ENCODE data around the gene CHCHD6. TPM values are rescaled to one million over a fixed set of nuclear protein-coding genes. Genes with fewer than 3 reads are reported as not detected.

CHCHD6 gene
- total RNA-seq, 1 donor from 2014 or later: 30.2 TPM

- no peak overlapping the region for H3K4me3 Mint-ChIP-seq (ENCODE audit: low read depth)
Observed at GRCh38 chr3:126926684-126927400, 222.8 kb downstream of the CHCHD6 start.

GRCh38 chr3:126927401-126927750 lies 223.3 kb downstream of the CHCHD6 start:
- H3K27ac Mint-ChIP-seq: no peak overlapping the region
- no peak overlapping the region for H3K4me3 Mint-ChIP-seq (ENCODE audit: low read depth)
- H3K36me3 Mint-ChIP-seq (ENCODE audit: insufficient read depth): no peaks in the 10 kb centered on the region
- no peaks in the 10 kb centered on the region for H3K9me3 Mint-ChIP-seq (ENCODE audit: low read depth)
- no peak for TF ChIP-seq CTCF (IDR thresholded peaks at IDR 0.05; ENCODE audit: unreplicated experiment)
- H3K4me1 Mint-ChIP-seq (ENCODE audit: low read depth): peaks cover 48% of the 10 kb centered on the region
- H3K27me3 Mint-ChIP-seq: peaks cover 10% of the 10 kb centered on the region
- DNase-seq (ENCODE audit: low spot score, unreplicated experiment): no peak

More at GRCh38 chr3:126926684-126927400, 222.8 kb downstream of the CHCHD6 start:
- Mint-ChIP-seq H3K4me1 (ENCODE audit: low read depth) (peaks cover 43% of the 10 kb centered on the region), H3K27me3 (peaks cover 10% of the 10 kb centered on the region), H3K27ac (no peak overlapping the region), H3K9me3 (ENCODE audit: low read depth) (no peaks in the 10 kb centered on the region), H3K36me3 (ENCODE audit: insufficient read depth) (no peaks in the 10 kb centered on the region)
- no peak for TF ChIP-seq CTCF (IDR thresholded peaks at IDR 0.05; ENCODE audit: unreplicated experiment)
- DNase-seq (ENCODE audit: low spot score, unreplicated experiment): no peak

GRCh38 chr3:126927846-126928245 lies 223.8 kb downstream of the CHCHD6 start:
- no peak for TF ChIP-seq CTCF (IDR thresholded peaks at IDR 0.05; ENCODE audit: unreplicated experiment)
- Mint-ChIP-seq H3K9me3 (ENCODE audit: low read depth) (no peaks in the 10 kb centered on the region), H3K4me3 (ENCODE audit: low read depth) (no peak overlapping the region), H3K4me1 (ENCODE audit: low read depth) (peaks cover 47% of the 10 kb centered on the region), H3K27me3 (peaks cover 10% of the 10 kb centered on the region), H3K27ac (no peak overlapping the region), H3K36me3 (ENCODE audit: insufficient read depth) (no peaks in the 10 kb centered on the region)
- no peak for DNase-seq (ENCODE audit: low spot score, unreplicated experiment)

- DNase-seq (ENCODE audit: low spot score, unreplicated experiment): no peak
- Mint-ChIP-seq H3K4me1 (ENCODE audit: low read depth) (peaks cover 40% of the 10 kb centered on the region), H3K9me3 (ENCODE audit: low read depth) (no peaks in the 10 kb centered on the region), H3K36me3 (ENCODE audit: insufficient read depth) (no peaks in the 10 kb centered on the region), H3K4me3 (ENCODE audit: low read depth) (no peak overlapping the region), H3K27ac (no peak overlapping the region), H3K27me3 (peaks cover 10% of the 10 kb centered on the region)
- TF ChIP-seq CTCF (IDR thresholded peaks at IDR 0.05; ENCODE audit: unreplicated experiment): no peak
Observed at GRCh38 chr3:126928921-126929474, 225.0 kb downstream of the CHCHD6 start.

- peaks cover 43% of the 10 kb centered on the region for H3K4me1 Mint-ChIP-seq (ENCODE audit: low read depth)
- no peak for DNase-seq (ENCODE audit: low spot score, unreplicated experiment)
- H3K4me3 Mint-ChIP-seq (ENCODE audit: low read depth): no peak overlapping the region
- peaks cover 10% of the 10 kb centered on the region for H3K27me3 Mint-ChIP-seq
- H3K36me3 Mint-ChIP-seq (ENCODE audit: insufficient read depth): no peaks in the 10 kb centered on the region
- H3K27ac Mint-ChIP-seq: peak overlapping the region; percentile 77
- H3K9me3 Mint-ChIP-seq (ENCODE audit: low read depth): no peaks in the 10 kb centered on the region
- no peak for TF ChIP-seq CTCF (IDR thresholded peaks at IDR 0.05; ENCODE audit: unreplicated experiment)
Observed at GRCh38 chr3:126930936-126931600, 227.0 kb downstream of the CHCHD6 start.
